GM12878 (cell line): Measurements from ENCODE around the gene TRMT44. TPM values are rescaled to one million over a fixed set of nuclear protein-coding genes. Genes with fewer than 3 reads are reported as not detected.

Experiments
- CHD4 ChIP-seq: fragments of 200-600 bp; sonication (generic); IDR thresholded peaks from 2 replicates; pipeline ENCODE4 v1.6.1; 2016; ENCODE audit warnings: mild to moderate bottlenecking
- CUX1 ChIP-seq: IDR thresholded peaks from 2 replicates; pipeline ENCODE4 v1.6.1; 2012; ENCODE audit warnings: improper control_type of control experiment, low read depth, low read length; ENCODE audit not compliant: insufficient replicate concordance
- DPF2 ChIP-seq: fragments of 450-650 bp; IDR thresholded peaks from 2 replicates; pipeline ENCODE4 v1.6.1; 2017; ENCODE audit warnings: mild to moderate bottlenecking
- FOXK2 ChIP-seq: fragments of 450-650 bp; IDR thresholded peaks from 2 replicates; pipeline ENCODE4 v1.6.1; 2017; ENCODE audit warnings: mild to moderate bottlenecking, moderate library complexity
- IRF4 ChIP-seq: IDR thresholded peaks from 2 replicates; pipeline ENCODE4 v1.6.1; 2011; ENCODE audit warnings: low read depth, low read length
- NFYB ChIP-seq: IDR thresholded peaks from 2 replicates; pipeline ENCODE4 v1.6.1; 2011; ENCODE audit warnings: low read depth, mild to moderate bottlenecking, low read length, improper control_type of control experiment, moderate library complexity; ENCODE audit not compliant: insufficient read depth
- POLR2AphosphoS5 ChIP-seq: IDR thresholded peaks from 2 replicates; pipeline ENCODE4 v1.6.1; 2011; ENCODE audit warnings: mild to moderate bottlenecking, low read length, inconsistent platforms
- RAD21 ChIP-seq: IDR thresholded peaks from 2 replicates; pipeline ENCODE4 v1.6.1; 2011; ENCODE audit warnings: mild to moderate bottlenecking, low read depth, low read length, moderate library complexity; ENCODE audit not compliant: insufficient read depth
- SIX5 ChIP-seq: IDR thresholded peaks from 2 replicates; pipeline ENCODE4 v1.6.1; 2011; ENCODE audit warnings: mild to moderate bottlenecking, low read depth, low read length, moderate library complexity; ENCODE audit not compliant: severe bottlenecking
- SMAD5 ChIP-seq: IDR thresholded peaks from 2 replicates; pipeline ENCODE4 v1.6.1; 2016; ENCODE audit warnings: antibody characterized with exemption, low read depth
- ZNF687 ChIP-seq: fragments of 450-650 bp; IDR thresholded peaks from 2 replicates; pipeline ENCODE4 v1.6.1; 2017; ENCODE audit warnings: mild to moderate bottlenecking, moderate library complexity
- polyA plus RNA-seq, 11 experiments: library from polyadenylated mRNA; depleted of rRNA in 4 of 11; unstranded in 6 of 11; stranded (reverse) in 5 of 11; fragments of >200 nt; fragmentation: Nextera tagmentation in 4 of 11; fragmentation: Illumina TruSeq in 1 of 11; extraction: Ambion mirVana in 4 of 11; extraction: Trizol in 1 of 11; gene quantifications; 1 replicate in 1 of 11; 2 replicates in 10 of 11; pipeline versions ENCODE4 v1.2.1 to v1.2.3, GENCODE V29; 2011 to 2016; ENCODE audit warnings: inconsistent platforms in 2 of 11, missing spikeins in 2 of 11, low read depth in 1 of 11
- total RNA-seq, 4 experiments: library from RNA; depleted of rRNA in 3 of 4; stranded (reverse); fragments of >200 nt in 3 of 4; fragmentation: Illumina TruSeq in 1 of 4; extraction: Trizol in 1 of 4; gene quantifications; 2 replicates each; pipeline versions ENCODE4 v1.2.1 to v1.2.3, GENCODE V29; 2013 to 2021
- TF ChIP-seq, protein P1 (sequence below): fragments of 150-350 bp; IDR thresholded peaks from 2 replicates; pipeline ENCODE4 v1.6.1; 2016; ENCODE audit warnings: low read depth, low read length
- TF ChIP-seq, protein P2 (sequence below): fragments of 450-650 bp; IDR thresholded peaks from 2 replicates; pipeline ENCODE4 v1.6.1; 2017; ENCODE audit warnings: mild to moderate bottlenecking

TRMT44 gene
- total and polyA plus RNA-seq, 10 of the 15 experiments (the other 5 are each of a cell fraction or from before 2014, with no cell fraction given) = 1.3 to 18.5 (median 10.1) TPM

DNA sequence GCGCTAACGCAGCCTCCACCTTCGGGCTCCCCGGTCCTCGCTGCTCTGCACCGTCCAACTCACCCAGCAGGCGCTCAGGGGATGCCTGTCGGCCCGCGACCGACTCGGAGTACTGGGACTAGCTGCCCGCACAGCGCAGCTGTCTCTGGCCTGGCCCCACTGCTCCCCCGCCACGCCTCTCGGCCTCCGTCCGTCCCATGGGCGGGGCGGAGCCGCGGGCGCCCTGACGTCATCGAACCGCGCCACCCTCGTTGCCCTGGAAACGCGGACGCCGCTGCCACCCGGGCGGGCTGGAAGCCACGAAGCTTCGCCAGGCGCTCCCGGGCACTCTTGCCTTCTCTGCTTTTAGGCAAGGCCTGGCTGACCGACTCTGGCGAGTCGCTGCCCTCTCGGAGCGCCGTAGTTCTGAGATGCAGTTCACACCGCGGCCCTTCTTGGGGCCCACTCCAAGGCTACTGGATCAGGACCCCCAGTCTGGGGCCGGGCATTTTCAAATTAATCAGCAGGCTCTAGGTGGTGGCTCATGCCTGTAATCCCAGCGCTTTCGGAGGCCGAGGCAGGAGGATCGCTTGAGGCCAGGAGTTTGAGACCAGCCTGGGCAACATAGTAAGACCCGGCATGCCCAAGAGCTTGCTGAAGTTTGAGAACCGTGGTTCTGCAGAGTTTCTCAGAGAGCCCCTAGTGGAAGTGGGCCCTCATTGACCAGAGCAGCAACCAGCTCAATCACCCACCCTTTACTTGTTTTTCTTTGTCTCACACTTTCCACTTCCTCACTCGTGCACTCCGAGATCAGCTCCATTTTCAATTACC lies 12.1 kb upstream of the TRMT44 start (continued):
- TF ChIP-seq CUX1 (no peak), RAD21 (0 out of 2 replicates have a peak, but pooled peaks have one; percentile 12), FOXK2 (no peak), ZNF687 (no peak), DPF2 (peak; percentile 44), POLR2AphosphoS5 (peak; percentile 76; the same call in 1 of the 2 replicates), IRF4 (no peak), NFYB (no peak), CHD4 (no peak), SIX5 (peak; percentile 61), SMAD5 (no peak)
- TF ChIP-seq, protein P1, sequence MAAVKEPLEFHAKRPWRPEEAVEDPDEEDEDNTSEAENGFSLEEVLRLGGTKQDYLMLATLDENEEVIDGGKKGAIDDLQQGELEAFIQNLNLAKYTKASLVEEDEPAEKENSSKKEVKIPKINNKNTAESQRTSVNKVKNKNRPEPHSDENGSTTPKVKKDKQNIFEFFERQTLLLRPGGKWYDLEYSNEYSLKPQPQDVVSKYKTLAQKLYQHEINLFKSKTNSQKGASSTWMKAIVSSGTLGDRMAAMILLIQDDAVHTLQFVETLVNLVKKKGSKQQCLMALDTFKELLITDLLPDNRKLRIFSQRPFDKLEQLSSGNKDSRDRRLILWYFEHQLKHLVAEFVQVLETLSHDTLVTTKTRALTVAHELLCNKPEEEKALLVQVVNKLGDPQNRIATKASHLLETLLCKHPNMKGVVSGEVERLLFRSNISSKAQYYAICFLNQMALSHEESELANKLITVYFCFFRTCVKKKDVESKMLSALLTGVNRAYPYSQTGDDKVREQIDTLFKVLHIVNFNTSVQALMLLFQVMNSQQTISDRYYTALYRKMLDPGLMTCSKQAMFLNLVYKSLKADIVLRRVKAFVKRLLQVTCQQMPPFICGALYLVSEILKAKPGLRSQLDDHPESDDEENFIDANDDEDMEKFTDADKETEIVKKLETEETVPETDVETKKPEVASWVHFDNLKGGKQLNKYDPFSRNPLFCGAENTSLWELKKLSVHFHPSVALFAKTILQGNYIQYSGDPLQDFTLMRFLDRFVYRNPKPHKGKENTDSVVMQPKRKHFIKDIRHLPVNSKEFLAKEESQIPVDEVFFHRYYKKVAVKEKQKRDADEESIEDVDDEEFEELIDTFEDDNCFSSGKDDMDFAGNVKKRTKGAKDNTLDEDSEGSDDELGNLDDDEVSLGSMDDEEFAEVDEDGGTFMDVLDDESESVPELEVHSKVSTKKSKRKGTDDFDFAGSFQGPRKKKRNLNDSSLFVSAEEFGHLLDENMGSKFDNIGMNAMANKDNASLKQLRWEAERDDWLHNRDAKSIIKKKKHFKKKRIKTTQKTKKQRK = no peak
- TF ChIP-seq, protein P2, sequence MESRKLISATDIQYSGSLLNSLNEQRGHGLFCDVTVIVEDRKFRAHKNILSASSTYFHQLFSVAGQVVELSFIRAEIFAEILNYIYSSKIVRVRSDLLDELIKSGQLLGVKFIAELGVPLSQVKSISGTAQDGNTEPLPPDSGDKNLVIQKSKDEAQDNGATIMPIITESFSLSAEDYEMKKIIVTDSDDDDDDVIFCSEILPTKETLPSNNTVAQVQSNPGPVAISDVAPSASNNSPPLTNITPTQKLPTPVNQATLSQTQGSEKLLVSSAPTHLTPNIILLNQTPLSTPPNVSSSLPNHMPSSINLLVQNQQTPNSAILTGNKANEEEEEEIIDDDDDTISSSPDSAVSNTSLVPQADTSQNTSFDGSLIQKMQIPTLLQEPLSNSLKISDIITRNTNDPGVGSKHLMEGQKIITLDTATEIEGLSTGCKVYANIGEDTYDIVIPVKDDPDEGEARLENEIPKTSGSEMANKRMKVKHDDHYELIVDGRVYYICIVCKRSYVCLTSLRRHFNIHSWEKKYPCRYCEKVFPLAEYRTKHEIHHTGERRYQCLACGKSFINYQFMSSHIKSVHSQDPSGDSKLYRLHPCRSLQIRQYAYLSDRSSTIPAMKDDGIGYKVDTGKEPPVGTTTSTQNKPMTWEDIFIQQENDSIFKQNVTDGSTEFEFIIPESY = no peak
